Measurements from ENCODE around the gene MRNIP. TPM values are rescaled to one million over a fixed set of nuclear protein-coding genes. Genes with fewer than 3 reads are reported as not detected.

Gene MRNIP
- total RNA-seq, 5 donors from 2014 or later (not counting 1 experiment from before 2014, with no cell fraction given) = 54.1 to 119 (median 112) TPM

DNA sequence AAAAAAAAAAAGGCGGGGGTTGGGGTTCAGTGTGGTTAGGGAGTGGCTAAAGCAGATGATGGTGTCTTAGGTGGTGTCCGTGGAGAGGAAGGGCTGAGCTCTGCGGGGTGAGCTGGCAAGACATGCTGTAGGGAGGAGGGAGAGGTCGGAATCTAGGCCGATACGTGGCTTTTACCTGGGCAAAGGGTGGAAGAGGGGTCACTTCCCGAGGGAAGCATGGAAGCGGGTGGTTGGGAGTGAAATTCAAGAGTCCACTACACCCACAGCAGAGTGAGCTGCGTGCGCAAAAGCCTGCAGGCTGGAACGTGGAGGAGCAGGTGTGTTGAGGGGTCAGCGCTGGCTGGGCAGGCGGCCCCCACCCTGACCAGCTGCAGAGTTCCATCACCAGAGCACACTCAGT is 31.3 kb upstream of the MRNIP start:
- H3K36me3 ChIP-seq (ENCODE audit: control insufficient read depth in 2 of 2, extremely low read depth in 1 of 2, insufficient read depth in 1 of 2, low read length in 1 of 2) = peaks cover 30 to 79% of the 10 kb centered on the region in 2 donors
- ChIA-PET POLR2A (interaction anchor here in 1 of 2 donors (0.6 kb wide), 1 partner anchor 120 kb away, joined by 5 read pairs; no protein-coding TSS in a partner anchor), CTCF (interaction anchor here in 1 of 2 donors (0.6 kb wide), 1 partner anchor 113 kb away, joined by 3 read pairs; no protein-coding TSS in a partner anchor)
- peaks cover 0 to 1% (median 0%) of the 10 kb centered on the region in 3 donors for H3K9me3 Mint-ChIP-seq
- no peak for ATAC-seq (replicated peaks in 1 of 4)
- peaks cover 58% of the 10 kb centered on the region for H3K36me3 Mint-ChIP-seq
- H3K27me3 Mint-ChIP-seq = no peaks in the 10 kb centered on the region
- no peaks in the 10 kb centered on the region for H3K4me1 ChIP-seq (ENCODE audit: control insufficient read depth in 1 of 2, extremely low read depth in 1 of 2, insufficient read depth in 2 of 2, low read length in 2 of 2)
- no peaks in the 10 kb centered on the region for H3K9me3 ChIP-seq
- DNase-seq = no peak
- no peaks in the 10 kb centered on the region for H3K4me1 Mint-ChIP-seq
- H3K27ac ChIP-seq (ENCODE audit: low read length) = no peak overlapping the region
- no peak overlapping the region for H3K27ac Mint-ChIP-seq
- H3K4me3 Mint-ChIP-seq = no peak overlapping the region
- H3K27me3 ChIP-seq (replicated peaks in 1 of 2; ENCODE audit: control insufficient read depth in 2 of 2, extremely low read depth in 1 of 2, insufficient read depth in 2 of 2, low read length in 1 of 2) = no peaks in the 10 kb centered on the region
- 95% methylated on average over 7 of the region's 13 CpGs for WGBS (ENCODE audit: insufficient coverage)
- no peak overlapping the region for H3K4me3 ChIP-seq (ENCODE audit: control insufficient read depth in 1 of 2, extremely low read depth in 1 of 2, low read length in 1 of 2)

DNA sequence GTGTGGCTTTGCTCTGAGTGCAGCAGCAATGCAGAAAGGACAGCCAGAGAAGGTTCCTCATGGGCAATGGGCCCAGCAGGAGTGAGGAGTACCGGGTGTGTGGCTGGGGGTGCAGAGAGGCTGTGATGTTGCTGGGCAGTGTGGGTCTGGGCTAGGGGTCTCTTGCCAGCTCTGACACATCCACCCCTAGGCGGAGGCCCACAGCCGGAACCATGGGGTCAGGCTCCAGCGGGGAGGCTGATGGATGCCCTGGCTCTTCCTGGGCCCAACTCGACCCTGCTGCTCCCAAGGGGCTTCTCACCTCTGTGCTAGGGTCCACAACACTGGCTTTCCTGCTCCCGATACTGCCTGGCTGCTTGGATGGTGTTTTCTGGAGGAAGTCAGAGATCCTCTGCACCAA is 29.2 kb upstream of the MRNIP start:
- 93% methylated on average over 3 of the region's 6 CpGs for WGBS (ENCODE audit: insufficient coverage)
- Histone ChIP-seq H3K36me3 (ENCODE audit: control insufficient read depth in 2 of 2, extremely low read depth in 1 of 2, insufficient read depth in 1 of 2, low read length in 1 of 2) (peaks cover 29 to 75% of the 10 kb centered on the region in 2 donors), H3K4me1 (ENCODE audit: control insufficient read depth in 1 of 2, extremely low read depth in 1 of 2, insufficient read depth in 2 of 2, low read length in 2 of 2) (no peaks in the 10 kb centered on the region), H3K27ac (ENCODE audit: low read length) (no peak overlapping the region), H3K27me3 (replicated peaks in 1 of 2; ENCODE audit: control insufficient read depth in 2 of 2, extremely low read depth in 1 of 2, insufficient read depth in 2 of 2, low read length in 1 of 2) (no peaks in the 10 kb centered on the region), H3K4me3 (ENCODE audit: control insufficient read depth in 1 of 2, extremely low read depth in 1 of 2, low read length in 1 of 2) (no peak overlapping the region), H3K9me3 (peaks cover 2% of the 10 kb centered on the region)
- peaks cover 0 to 17% (median 9%) of the 10 kb centered on the region in 3 donors for H3K9me3 Mint-ChIP-seq
- DNase-seq (no peak), ATAC-seq (replicated peaks in 1 of 4) (no peak)
- CTCF ChIA-PET = no interaction called here
- H3K27ac Mint-ChIP-seq = no peak overlapping the region
- no peaks in the 10 kb centered on the region for H3K27me3 Mint-ChIP-seq
- H3K4me3 Mint-ChIP-seq = no peak overlapping the region
- POLR2A ChIA-PET = no interaction called here
- no peaks in the 10 kb centered on the region for H3K4me1 Mint-ChIP-seq
- H3K36me3 Mint-ChIP-seq = peaks cover 72% of the 10 kb centered on the region

DNA sequence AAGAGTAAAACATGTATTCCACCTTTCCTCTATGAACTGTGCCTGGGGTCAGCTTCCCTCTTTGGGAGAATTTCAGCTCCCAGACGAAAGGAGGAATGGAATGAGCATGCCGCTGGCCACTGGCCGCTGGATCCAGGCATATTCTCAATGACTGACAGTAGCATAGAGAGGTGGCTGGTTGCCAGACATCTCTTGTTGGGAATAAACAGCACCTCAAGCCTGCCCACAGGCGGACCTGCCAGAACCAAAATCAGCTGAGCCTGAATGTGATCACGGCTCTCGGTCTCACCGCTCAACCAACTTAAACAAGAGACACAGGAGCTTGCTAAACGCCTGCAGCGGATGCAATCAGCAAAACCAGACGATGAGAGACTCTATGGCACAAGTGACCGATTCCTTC is 28.5 kb upstream of the MRNIP start:
- Histone ChIP-seq H3K27me3 (replicated peaks in 1 of 2; ENCODE audit: control insufficient read depth in 2 of 2, extremely low read depth in 1 of 2, insufficient read depth in 2 of 2, low read length in 1 of 2) (no peaks in the 10 kb centered on the region), H3K9me3 (peaks cover 2% of the 10 kb centered on the region), H3K4me3 (ENCODE audit: control insufficient read depth in 1 of 2, extremely low read depth in 1 of 2, low read length in 1 of 2) (no peak overlapping the region), H3K4me1 (ENCODE audit: control insufficient read depth in 1 of 2, extremely low read depth in 1 of 2, insufficient read depth in 2 of 2, low read length in 2 of 2) (no peaks in the 10 kb centered on the region), H3K36me3 (ENCODE audit: control insufficient read depth in 2 of 2, extremely low read depth in 1 of 2, insufficient read depth in 1 of 2, low read length in 1 of 2) (peaks cover 29 to 68% of the 10 kb centered on the region in 2 donors), H3K27ac (ENCODE audit: low read length) (no peak overlapping the region)
- Mint-ChIP-seq H3K27ac (no peak overlapping the region), H3K4me3 (no peak overlapping the region), H3K4me1 (no peaks in the 10 kb centered on the region), H3K36me3 (peaks cover 70% of the 10 kb centered on the region), H3K9me3 (peaks cover 0 to 17% (median 9%) of the 10 kb centered on the region in 3 donors), H3K27me3 (no peaks in the 10 kb centered on the region)
- ATAC-seq (replicated peaks in 1 of 4) (no peak), DNase-seq (no peak)
- 97% methylated on average over 7 of the region's 11 CpGs for WGBS (ENCODE audit: insufficient coverage)
- POLR2A ChIA-PET = no interaction called here
- CTCF ChIA-PET = no interaction called here

DNA sequence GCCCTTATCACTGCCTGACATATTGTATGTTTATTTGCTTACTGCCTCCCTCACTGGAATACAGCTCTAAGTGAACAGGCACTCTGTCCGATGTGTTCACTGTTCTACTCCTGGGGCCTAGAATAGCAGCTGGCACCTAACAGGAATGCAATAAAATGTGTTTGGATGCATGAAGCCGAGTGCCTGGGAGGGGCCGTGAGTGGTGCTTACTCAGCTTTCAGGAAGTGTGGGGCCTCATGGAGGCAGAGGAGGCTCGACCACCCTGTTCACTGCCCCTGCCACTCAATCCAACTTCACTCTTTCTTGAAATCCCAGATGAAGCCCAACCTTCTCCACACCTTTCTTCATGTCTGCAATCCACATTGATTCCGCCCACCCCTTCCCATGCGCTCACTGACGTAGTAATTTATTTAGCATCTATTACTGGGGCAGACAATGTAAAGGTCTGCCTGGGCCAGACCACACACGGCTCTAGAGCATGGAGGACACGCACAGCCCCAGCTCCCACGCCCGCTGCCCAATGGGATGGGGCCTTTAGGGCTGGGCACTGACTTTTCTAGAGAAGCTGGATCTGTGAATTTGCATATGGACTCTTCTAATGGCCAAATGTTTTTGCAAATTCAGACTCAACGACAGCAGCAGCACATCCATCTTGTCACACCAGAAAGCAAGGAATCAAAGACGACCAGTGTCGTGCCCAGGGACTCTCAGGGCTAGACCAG is 27.7 kb upstream of the MRNIP start:
- H3K4me1 ChIP-seq (ENCODE audit: control insufficient read depth in 1 of 2, extremely low read depth in 1 of 2, insufficient read depth in 2 of 2, low read length in 2 of 2) = no peaks in the 10 kb centered on the region
- no peaks in the 10 kb centered on the region for H3K27me3 Mint-ChIP-seq
- DNase-seq (no peak), ATAC-seq (replicated peaks in 1 of 4) (no peak)
- peaks cover 70% of the 10 kb centered on the region for H3K36me3 Mint-ChIP-seq
- H3K9me3 Mint-ChIP-seq = peaks cover 0 to 17% (median 9%) of the 10 kb centered on the region in 3 donors
- no peak overlapping the region for H3K27ac Mint-ChIP-seq
- H3K36me3 ChIP-seq (ENCODE audit: control insufficient read depth in 2 of 2, extremely low read depth in 1 of 2, insufficient read depth in 1 of 2, low read length in 1 of 2) = peaks cover 26 to 61% of the 10 kb centered on the region in 2 donors
- H3K4me3 Mint-ChIP-seq = no peak overlapping the region
- ChIA-PET CTCF (no interaction called here), POLR2A (no interaction called here)
- H3K27ac ChIP-seq (ENCODE audit: low read length) = no peak overlapping the region
- peaks cover 2% of the 10 kb centered on the region for H3K9me3 ChIP-seq
- WGBS (ENCODE audit: insufficient coverage) = 91% methylated on average over 10 of the region's 14 CpGs
- H3K27me3 ChIP-seq (replicated peaks in 1 of 2; ENCODE audit: control insufficient read depth in 2 of 2, extremely low read depth in 1 of 2, insufficient read depth in 2 of 2, low read length in 1 of 2) = no peaks in the 10 kb centered on the region
- H3K4me1 Mint-ChIP-seq = no peaks in the 10 kb centered on the region
- H3K4me3 ChIP-seq (ENCODE audit: control insufficient read depth in 1 of 2, extremely low read depth in 1 of 2, low read length in 1 of 2) = no peak overlapping the region

DNA sequence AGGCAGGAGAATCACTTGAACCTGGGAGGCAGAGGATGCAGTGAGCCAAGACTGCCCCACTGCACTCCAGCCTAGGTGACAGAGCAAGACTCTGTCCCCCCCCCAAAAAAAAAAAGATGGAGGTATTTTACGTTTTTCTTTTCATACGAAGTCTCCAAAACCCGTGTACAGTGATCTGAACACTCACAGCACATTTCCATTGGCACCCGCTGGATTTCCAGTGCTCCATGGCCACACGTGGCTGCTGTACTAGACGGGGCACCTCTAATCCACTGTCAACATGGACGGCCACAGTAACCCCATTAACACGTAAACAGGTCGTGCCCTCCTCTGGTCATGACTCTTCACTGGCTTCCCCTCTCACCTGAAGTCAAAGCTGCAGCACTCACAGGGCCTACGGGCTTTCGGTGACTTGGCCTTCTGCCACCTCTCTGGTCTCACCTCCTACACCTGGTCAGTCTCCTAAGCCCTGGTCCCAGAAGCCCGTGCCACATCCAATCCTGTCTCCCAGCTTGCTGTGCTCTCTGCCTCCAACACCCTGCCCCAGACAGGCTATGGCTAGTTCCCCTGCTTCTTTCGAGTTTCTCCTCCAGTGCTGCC is 27.0 kb upstream of the MRNIP start:
- Histone ChIP-seq H3K27ac (ENCODE audit: low read length) (no peak overlapping the region), H3K9me3 (peaks cover 2% of the 10 kb centered on the region), H3K36me3 (ENCODE audit: control insufficient read depth in 2 of 2, extremely low read depth in 1 of 2, insufficient read depth in 1 of 2, low read length in 1 of 2) (peaks cover 19 to 53% of the 10 kb centered on the region in 2 donors), H3K4me3 (ENCODE audit: control insufficient read depth in 1 of 2, extremely low read depth in 1 of 2, low read length in 1 of 2) (no peak overlapping the region), H3K4me1 (ENCODE audit: control insufficient read depth in 1 of 2, extremely low read depth in 1 of 2, insufficient read depth in 2 of 2, low read length in 2 of 2) (no peaks in the 10 kb centered on the region), H3K27me3 (replicated peaks in 1 of 2; ENCODE audit: control insufficient read depth in 2 of 2, extremely low read depth in 1 of 2, insufficient read depth in 2 of 2, low read length in 1 of 2) (no peaks in the 10 kb centered on the region)
- Mint-ChIP-seq H3K27ac (no peak overlapping the region), H3K4me3 (no peak overlapping the region), H3K27me3 (no peaks in the 10 kb centered on the region), H3K36me3 (peaks cover 69% of the 10 kb centered on the region), H3K4me1 (no peaks in the 10 kb centered on the region), H3K9me3 (peaks cover 0 to 17% (median 9%) of the 10 kb centered on the region in 3 donors)
- ChIA-PET POLR2A (interaction anchor here in 1 of 2 donors (0.7 kb wide), 1 partner anchor 167 kb away, joined by 3 read pairs; no protein-coding TSS in a partner anchor), CTCF (no interaction called here)
- DNase-seq (no peak), ATAC-seq (replicated peaks in 1 of 4) (no peak)
- WGBS (ENCODE audit: insufficient coverage) = 98% methylated on average over 10 of the region's 13 CpGs

DNA sequence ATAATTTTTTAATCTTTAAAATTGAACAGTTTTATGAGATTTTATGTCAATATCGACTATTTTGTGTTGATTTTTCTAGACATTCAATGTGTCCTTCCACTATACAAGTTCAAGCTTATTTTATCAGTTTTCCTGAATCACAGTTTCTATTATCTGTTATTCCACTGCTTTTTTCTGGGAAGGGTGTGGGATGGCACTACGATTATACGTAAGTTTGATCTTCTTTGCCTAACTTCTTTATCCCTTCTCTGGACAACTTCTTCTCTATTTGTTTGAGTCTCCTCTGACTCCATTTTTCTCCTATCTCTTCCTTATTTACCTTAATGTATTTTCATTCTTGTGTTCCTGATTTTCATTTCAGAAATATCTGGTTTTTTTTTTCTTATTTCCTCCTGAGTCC is 24.5 kb upstream of the MRNIP start:
- Histone ChIP-seq H3K4me1 (ENCODE audit: control insufficient read depth in 1 of 2, extremely low read depth in 1 of 2, insufficient read depth in 2 of 2, low read length in 2 of 2) (no peaks in the 10 kb centered on the region), H3K27ac (ENCODE audit: low read length) (no peak overlapping the region), H3K4me3 (ENCODE audit: control insufficient read depth in 1 of 2, extremely low read depth in 1 of 2, low read length in 1 of 2) (no peak overlapping the region), H3K27me3 (replicated peaks in 1 of 2; ENCODE audit: control insufficient read depth in 2 of 2, extremely low read depth in 1 of 2, insufficient read depth in 2 of 2, low read length in 1 of 2) (no peaks in the 10 kb centered on the region), H3K9me3 (peaks cover 2% of the 10 kb centered on the region), H3K36me3 (ENCODE audit: control insufficient read depth in 2 of 2, extremely low read depth in 1 of 2, insufficient read depth in 1 of 2, low read length in 1 of 2) (peaks cover 15 to 50% of the 10 kb centered on the region in 2 donors)
- ChIA-PET CTCF (no interaction called here), POLR2A (interaction anchor here in 1 of 2 donors (0.7 kb wide), 1 partner anchor 14 kb away, joined by 4 read pairs; no protein-coding TSS in a partner anchor)
- Mint-ChIP-seq H3K9me3 (peaks cover 0 to 17% (median 9%) of the 10 kb centered on the region in 3 donors), H3K27ac (no peak overlapping the region), H3K4me3 (no peak overlapping the region), H3K4me1 (no peaks in the 10 kb centered on the region), H3K27me3 (no peaks in the 10 kb centered on the region), H3K36me3 (peaks cover 55% of the 10 kb centered on the region)
- DNase-seq (no peak), ATAC-seq (replicated peaks in 1 of 4) (no peak)
- no CpG with 5 or more reads among the region's 3 CpGs for WGBS (ENCODE audit: insufficient coverage)

Data from T-cell (primary cell).